NCI-H2029 (cell line): Measurements from ENCODE around the gene MCUB.
A peak's percentile ranks its signal among the peaks of the same experiment; 100 is the strongest.
"Not testable (repeated sequence)": the region's sequence is repeated elsewhere in the genome, so short reads cannot be mapped to it uniquely, and the experiment has no call there.

Experiments used
- DNase-seq: peaks from one replicate; lab custom pipeline; 2025; lab: John Stamatoyannopoulos, UW

MCUB gene

GRCh38 chr4:109559983-109560686, at the start of gene MCUB:
TSS of gene MCUB (plus strand) at chr4:109560246. CDS start at chr4:109560338, 92 bp downstream.
- peak; percentile 49 for DNase-seq

- DNase-seq: no peak
Observed at GRCh38 chr4:109510687-109511086, 49.4 kb upstream of the MCUB start.

GRCh38 chr4:109511414-109511813, 48.6 kb upstream of the MCUB start:
- no peak for DNase-seq

GRCh38 chr4:109513368-109513767, 46.7 kb upstream of the MCUB start:
- not testable (repeated sequence) for DNase-seq

- no peak for DNase-seq
Observed at GRCh38 chr4:109532182-109532581, 27.9 kb upstream of the MCUB start.

- DNase-seq: no peak
Observed at GRCh38 chr4:109545401-109545800, 14.6 kb upstream of the MCUB start.

GRCh38 chr4:109547394-109547793, 12.7 kb upstream of the MCUB start:
- no peak for DNase-seq

GRCh38 chr4:109548655-109549054, 11.4 kb upstream of the MCUB start:
- DNase-seq: no peak

- no peak for DNase-seq
Observed at GRCh38 chr4:109552237-109552636, 7.8 kb upstream of the MCUB start.

- no peak for DNase-seq
Observed at GRCh38 chr4:109553130-109553529, 6.9 kb upstream of the MCUB start.

- DNase-seq: no peak
Observed at GRCh38 chr4:109554971-109555370, 5.1 kb upstream of the MCUB start.

- no peak for DNase-seq
Observed at GRCh38 chr4:109557433-109557832, 2.6 kb upstream of the MCUB start.

- DNase-seq: not testable (repeated sequence)
Observed at GRCh38 chr4:109558095-109558494, 2.0 kb upstream of the MCUB start.

- DNase-seq: no peak
Observed at GRCh38 chr4:109559625-109559982, 442 bp upstream of the MCUB start.

GRCh38 chr4:109560687-109561461, 828 bp downstream of the MCUB start:
- DNase-seq: no peak

- DNase-seq: no peak
Observed at GRCh38 chr4:109562457-109563239, 2.6 kb downstream of the MCUB start.

GRCh38 chr4:109571494-109571893, 11.4 kb downstream of the MCUB start:
- no peak for DNase-seq

- DNase-seq: no peak
Observed at GRCh38 chr4:109572154-109572553, 12.1 kb downstream of the MCUB start.

GRCh38 chr4:109574443-109574850, 14.4 kb downstream of the MCUB start:
- DNase-seq: no peak

GRCh38 chr4:109574931-109575804, 15.1 kb downstream of the MCUB start:
- no peak for DNase-seq

GRCh38 chr4:109576462-109576861, 16.4 kb downstream of the MCUB start:
- DNase-seq: no peak

GRCh38 chr4:109578846-109579245, 18.8 kb downstream of the MCUB start:
- DNase-seq: no peak
